DMS53 treated with DMSO at 0.1 percent for 48 hours (cell line): ENCODE data around the gene DDX60.
"Not testable (repeated sequence)": the region's sequence is repeated elsewhere in the genome, so short reads cannot be mapped to it uniquely, and the experiment has no call there.

Source experiments
- DNase-seq: peaks from one replicate; lab custom pipeline; 2025; ENCODE audit not compliant: unreplicated experiment; lab: John Stamatoyannopoulos, UW

DDX60 gene

DNA sequence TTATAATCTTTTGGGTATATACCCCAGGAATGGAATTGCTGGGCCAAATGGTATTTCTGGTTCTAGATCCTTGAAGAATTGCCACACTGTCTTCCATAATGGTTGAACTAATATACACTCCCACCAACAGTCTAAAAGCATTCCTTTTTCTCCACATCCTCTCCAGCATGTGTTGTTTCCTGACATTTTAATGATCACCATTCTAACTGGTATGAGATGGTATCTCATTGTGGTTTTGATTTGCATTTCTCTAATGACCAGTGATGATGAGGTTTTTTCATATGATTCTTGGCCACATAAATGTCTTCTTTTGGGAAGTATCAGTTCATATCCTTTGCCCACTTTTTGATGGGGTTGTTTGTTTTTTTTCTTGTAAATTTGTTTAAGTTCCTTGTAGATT is 105.0 kb downstream of the DDX60 start:
- DNase-seq, result not testable (repeated sequence)

GRCh38 chr4:168212656-168213055 is 105.9 kb downstream of the DDX60 start:
- no peak for DNase-seq

- DNase-seq, result no peak
Measured at GRCh38 chr4:168208957-168209614, 109.5 kb downstream of the DDX60 start.

DNA sequence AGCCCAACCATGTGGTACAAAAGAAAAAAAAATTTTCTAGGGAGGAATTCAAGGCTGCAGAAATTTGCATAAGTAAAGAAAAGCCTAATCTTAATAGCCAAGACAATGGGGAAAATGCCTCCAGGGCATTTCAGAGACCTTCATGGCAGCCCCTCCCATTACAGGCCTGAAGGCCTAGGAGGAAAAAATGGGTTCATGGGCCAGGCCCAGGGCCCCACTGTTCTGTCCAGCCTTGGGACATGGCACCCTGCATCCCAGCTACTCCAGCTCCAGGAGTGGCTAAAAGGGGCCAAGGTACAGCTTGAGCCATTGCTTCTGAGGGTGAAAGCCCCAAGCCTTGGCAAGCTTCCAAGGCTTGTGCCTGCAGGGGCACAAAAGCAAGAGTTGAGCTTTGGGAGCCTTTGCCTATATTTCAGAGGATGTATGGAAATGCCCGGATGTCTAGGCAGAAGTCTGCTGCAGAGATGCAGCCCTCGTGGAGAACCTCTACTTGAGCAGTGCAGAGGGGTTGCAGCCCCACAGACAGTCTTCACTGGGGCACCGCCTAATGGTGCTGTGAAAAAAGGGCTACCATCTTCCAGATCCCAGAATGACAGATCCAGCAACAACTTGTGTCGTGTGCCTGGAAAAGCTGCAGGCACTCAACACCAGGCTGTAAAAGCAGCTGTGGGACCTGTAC is 115.2 kb downstream of the DDX60 start:
- no peak for DNase-seq

GRCh38 chr4:168200685-168201084 is 117.9 kb downstream of the DDX60 start:
- peak; percentile 84 for DNase-seq

GRCh38 chr4:168199260-168199957 is 119.1 kb downstream of the DDX60 start:
- peak; percentile 6 for DNase-seq

GRCh38 chr4:168197926-168198325 is 120.6 kb downstream of the DDX60 start:
- DNase-seq, result no peak

GRCh38 chr4:168188754-168189153 is 129.8 kb downstream of the DDX60 start:
- DNase-seq, result no peak

- DNase-seq, result peak; percentile 5
Measured at GRCh38 chr4:168183717-168184571, 134.6 kb downstream of the DDX60 start.

GRCh38 chr4:168177546-168178149 is 140.9 kb downstream of the DDX60 start:
- DNase-seq, result peak; percentile 83

GRCh38 chr4:168174308-168174707 is 144.2 kb downstream of the DDX60 start:
- DNase-seq, result no peak

DNA sequence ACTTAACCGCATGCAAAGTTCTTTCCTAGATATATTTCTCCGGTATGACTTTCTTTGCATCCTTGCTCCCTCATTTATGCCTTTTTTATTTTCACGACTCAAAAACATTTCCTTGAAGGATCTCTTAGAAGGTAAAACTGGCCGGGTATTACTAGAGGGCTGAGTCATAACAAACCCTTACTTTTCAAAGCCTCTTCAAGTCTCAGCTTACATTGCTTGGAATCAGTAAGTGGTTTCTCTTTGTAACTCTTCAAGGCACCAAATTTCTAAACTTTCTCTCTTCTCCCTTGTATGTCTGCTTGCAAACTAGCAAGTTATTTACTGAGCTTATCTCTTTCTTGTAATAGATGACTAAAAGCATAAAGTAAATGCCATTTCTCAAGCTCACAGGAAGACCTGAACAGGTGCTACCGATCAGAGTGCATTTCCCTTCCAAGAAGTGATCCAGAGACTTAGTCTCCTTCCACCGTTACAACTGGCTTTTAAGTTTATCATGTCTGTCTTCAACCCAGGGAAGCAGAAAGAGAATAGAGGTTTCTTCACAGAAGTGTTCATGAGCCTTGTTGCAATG is 150.8 kb downstream of the DDX60 start:
- no peak for DNase-seq
